Stimulated activated CD8-positive, alpha-beta memory T cell treated with anti-CD3 and anti-CD28 coated beads, Interleukin-12 subunit alpha, Interleukin-12 subunit beta, amount 100 ng/mL, for 4 hours (primary cell): ENCODE data around the gene TAF5L.
"Not testable (repeated sequence)": the region's sequence is repeated elsewhere in the genome, so short reads cannot be mapped to it uniquely, and the experiment has no call there.

Source experiments
- DNase-seq: peaks from one replicate; pipeline ENCODE4 v3.0.0-alpha.2; 2020; ENCODE audit warnings: low read depth

TAF5L gene

GRCh38 chr1:229603371-229604005, 22.4 kb downstream of the TAF5L start:
- DNase-seq: no peak

- DNase-seq: no peak
These were observed 25.7 kb downstream of the TAF5L start for GRCh38 chr1:229600229-229600628.

- DNase-seq: no peak
These were observed 26.5 kb downstream of the TAF5L start for GRCh38 chr1:229599218-229599954.

- DNase-seq: no peak
These were observed 28.0 kb downstream of the TAF5L start for GRCh38 chr1:229597877-229598276.

GRCh38 chr1:229596925-229597699, 28.8 kb downstream of the TAF5L start:
- no peak for DNase-seq

GRCh38 chr1:229595876-229596275, 30.0 kb downstream of the TAF5L start:
- not testable (repeated sequence) for DNase-seq

- DNase-seq: no peak
These were observed 31.5 kb downstream of the TAF5L start for GRCh38 chr1:229594227-229595008.

- DNase-seq: no peak
These were observed 32.1 kb downstream of the TAF5L start for GRCh38 chr1:229593800-229594199.

GRCh38 chr1:229590119-229590518, 35.8 kb downstream of the TAF5L start:
- no peak for DNase-seq

- no peak for DNase-seq
These were observed 40.6 kb downstream of the TAF5L start for GRCh38 chr1:229585338-229585737.

- no peak for DNase-seq
These were observed 43.2 kb downstream of the TAF5L start for GRCh38 chr1:229582715-229583114.

GRCh38 chr1:229582011-229582694, 43.8 kb downstream of the TAF5L start:
- DNase-seq: no peak

GRCh38 chr1:229581485-229581884, 44.4 kb downstream of the TAF5L start:
- DNase-seq: no peak

GRCh38 chr1:229579059-229579673, 46.8 kb downstream of the TAF5L start:
- DNase-seq: no peak

- no peak for DNase-seq
These were observed 47.5 kb downstream of the TAF5L start for GRCh38 chr1:229578168-229579058.

- DNase-seq: no peak
These were observed 51.1 kb downstream of the TAF5L start for GRCh38 chr1:229574679-229575442.

GRCh38 chr1:229572286-229572685, 53.6 kb downstream of the TAF5L start:
- DNase-seq: no peak

GRCh38 chr1:229570891-229571516, 54.9 kb downstream of the TAF5L start:
- no peak for DNase-seq

- DNase-seq: no peak
These were observed 55.6 kb downstream of the TAF5L start for GRCh38 chr1:229570305-229570704.
